Ishikawa (cell line): ENCODE data around the gene PEMT.

Experiments
- CEBPB ChIP-seq: IDR thresholded peaks from 2 replicates; pipeline ENCODE4 v1.6.1; 2012
- CREB1 ChIP-seq: IDR thresholded peaks from 2 replicates; pipeline ENCODE4 v1.6.1; 2012; ENCODE audit warnings: low read depth
- EGR1 ChIP-seq: IDR thresholded peaks from 2 replicates; pipeline ENCODE4 v1.6.1; 2012
- EP300 ChIP-seq: IDR thresholded peaks from 2 replicates; pipeline ENCODE4 v1.6.1; 2012; ENCODE audit warnings: borderline replicate concordance
- FOXM1 ChIP-seq: IDR thresholded peaks from 2 replicates; pipeline ENCODE4 v1.6.1; 2012; ENCODE audit warnings: low read depth, borderline replicate concordance
- NFIC ChIP-seq: IDR thresholded peaks from 2 replicates; pipeline ENCODE4 v1.6.1; 2012
- TAF1 ChIP-seq: IDR thresholded peaks from 2 replicates; pipeline ENCODE4 v1.6.1; 2012; ENCODE audit warnings: low read depth, mild to moderate bottlenecking
- TCF12 ChIP-seq: IDR thresholded peaks from 2 replicates; pipeline ENCODE4 v1.6.1; 2012; ENCODE audit warnings: low read depth
- TEAD4 ChIP-seq: IDR thresholded peaks from 2 replicates; pipeline ENCODE4 v1.6.1; 2012
- YY1 ChIP-seq: IDR thresholded peaks from 2 replicates; pipeline ENCODE4 v1.6.1; 2012; ENCODE audit warnings: low read depth
- ZBTB7A ChIP-seq: IDR thresholded peaks from 2 replicates; pipeline ENCODE4 v1.6.1; 2012; ENCODE audit warnings: low read depth
- TF ChIP-seq, protein P1 (sequence below): IDR thresholded peaks from 2 replicates; pipeline ENCODE4 v1.6.1; 2012
- TF ChIP-seq, protein P2 (sequence below): IDR thresholded peaks from 2 replicates; pipeline ENCODE4 v1.6.1; 2012; ENCODE audit warnings: low read depth, mild to moderate bottlenecking

DNA sequence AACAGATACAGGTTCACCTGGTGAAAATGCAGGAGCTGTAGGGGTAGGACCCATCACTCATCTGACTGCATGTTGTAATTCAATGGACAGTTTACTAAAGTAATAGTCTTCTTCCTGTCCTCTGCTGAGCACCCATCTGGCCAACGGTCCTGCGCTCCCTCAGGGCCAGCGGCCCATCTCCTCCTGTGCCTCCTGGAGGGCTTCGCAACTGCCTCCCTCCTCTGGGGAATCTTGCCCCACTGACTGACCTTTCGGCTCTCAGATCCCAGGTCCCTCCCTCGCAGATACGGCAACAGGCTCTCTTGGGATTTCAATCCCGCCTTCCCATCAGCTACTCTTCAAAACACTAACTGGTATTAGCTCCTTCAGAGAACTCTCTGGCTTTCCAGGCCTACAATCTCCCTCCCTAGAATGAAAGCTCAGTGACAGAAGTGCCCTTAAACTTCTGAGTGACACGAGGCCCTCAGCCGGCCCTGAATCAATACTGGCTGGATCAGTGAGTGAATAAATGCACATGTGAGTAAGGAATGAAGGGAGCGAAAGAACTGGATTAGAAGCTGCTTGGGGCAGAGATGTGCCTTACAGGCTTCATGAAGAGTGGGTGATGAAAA, 1.3 kb downstream of the PEMT start:
- no peak for TF ChIP-seq YY1
- no peak for TF ChIP-seq TEAD4
- no peak for TF ChIP-seq CEBPB
- no peak for TF ChIP-seq ZBTB7A
- TF ChIP-seq CREB1, result no peak
- TF ChIP-seq FOXM1, result no peak
- TF ChIP-seq, protein P1, sequence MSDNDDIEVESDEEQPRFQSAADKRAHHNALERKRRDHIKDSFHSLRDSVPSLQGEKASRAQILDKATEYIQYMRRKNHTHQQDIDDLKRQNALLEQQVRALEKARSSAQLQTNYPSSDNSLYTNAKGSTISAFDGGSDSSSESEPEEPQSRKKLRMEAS, result no peak
- TF ChIP-seq EGR1, result no peak
- TF ChIP-seq EP300, result no peak
- no peak for TF ChIP-seq TCF12
- TF ChIP-seq TAF1, result no peak
- no peak for TF ChIP-seq NFIC
- TF ChIP-seq, protein P2, sequence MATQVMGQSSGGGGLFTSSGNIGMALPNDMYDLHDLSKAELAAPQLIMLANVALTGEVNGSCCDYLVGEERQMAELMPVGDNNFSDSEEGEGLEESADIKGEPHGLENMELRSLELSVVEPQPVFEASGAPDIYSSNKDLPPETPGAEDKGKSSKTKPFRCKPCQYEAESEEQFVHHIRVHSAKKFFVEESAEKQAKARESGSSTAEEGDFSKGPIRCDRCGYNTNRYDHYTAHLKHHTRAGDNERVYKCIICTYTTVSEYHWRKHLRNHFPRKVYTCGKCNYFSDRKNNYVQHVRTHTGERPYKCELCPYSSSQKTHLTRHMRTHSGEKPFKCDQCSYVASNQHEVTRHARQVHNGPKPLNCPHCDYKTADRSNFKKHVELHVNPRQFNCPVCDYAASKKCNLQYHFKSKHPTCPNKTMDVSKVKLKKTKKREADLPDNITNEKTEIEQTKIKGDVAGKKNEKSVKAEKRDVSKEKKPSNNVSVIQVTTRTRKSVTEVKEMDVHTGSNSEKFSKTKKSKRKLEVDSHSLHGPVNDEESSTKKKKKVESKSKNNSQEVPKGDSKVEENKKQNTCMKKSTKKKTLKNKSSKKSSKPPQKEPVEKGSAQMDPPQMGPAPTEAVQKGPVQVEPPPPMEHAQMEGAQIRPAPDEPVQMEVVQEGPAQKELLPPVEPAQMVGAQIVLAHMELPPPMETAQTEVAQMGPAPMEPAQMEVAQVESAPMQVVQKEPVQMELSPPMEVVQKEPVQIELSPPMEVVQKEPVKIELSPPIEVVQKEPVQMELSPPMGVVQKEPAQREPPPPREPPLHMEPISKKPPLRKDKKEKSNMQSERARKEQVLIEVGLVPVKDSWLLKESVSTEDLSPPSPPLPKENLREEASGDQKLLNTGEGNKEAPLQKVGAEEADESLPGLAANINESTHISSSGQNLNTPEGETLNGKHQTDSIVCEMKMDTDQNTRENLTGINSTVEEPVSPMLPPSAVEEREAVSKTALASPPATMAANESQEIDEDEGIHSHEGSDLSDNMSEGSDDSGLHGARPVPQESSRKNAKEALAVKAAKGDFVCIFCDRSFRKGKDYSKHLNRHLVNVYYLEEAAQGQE, result no peak
